Measurements from ENCODE around the gene LDLRAD4.

Gene LDLRAD4

GRCh38 chr18:13267431-13267873 is 48.9 kb downstream of the LDLRAD4 start:
- no peak overlapping the region for H3K4me3 ChIP-seq (replicated peaks in 1 of 2; ENCODE audit: low read depth in 2 of 2, low read length in 2 of 2)
- TF ChIP-seq, protein P1, sequence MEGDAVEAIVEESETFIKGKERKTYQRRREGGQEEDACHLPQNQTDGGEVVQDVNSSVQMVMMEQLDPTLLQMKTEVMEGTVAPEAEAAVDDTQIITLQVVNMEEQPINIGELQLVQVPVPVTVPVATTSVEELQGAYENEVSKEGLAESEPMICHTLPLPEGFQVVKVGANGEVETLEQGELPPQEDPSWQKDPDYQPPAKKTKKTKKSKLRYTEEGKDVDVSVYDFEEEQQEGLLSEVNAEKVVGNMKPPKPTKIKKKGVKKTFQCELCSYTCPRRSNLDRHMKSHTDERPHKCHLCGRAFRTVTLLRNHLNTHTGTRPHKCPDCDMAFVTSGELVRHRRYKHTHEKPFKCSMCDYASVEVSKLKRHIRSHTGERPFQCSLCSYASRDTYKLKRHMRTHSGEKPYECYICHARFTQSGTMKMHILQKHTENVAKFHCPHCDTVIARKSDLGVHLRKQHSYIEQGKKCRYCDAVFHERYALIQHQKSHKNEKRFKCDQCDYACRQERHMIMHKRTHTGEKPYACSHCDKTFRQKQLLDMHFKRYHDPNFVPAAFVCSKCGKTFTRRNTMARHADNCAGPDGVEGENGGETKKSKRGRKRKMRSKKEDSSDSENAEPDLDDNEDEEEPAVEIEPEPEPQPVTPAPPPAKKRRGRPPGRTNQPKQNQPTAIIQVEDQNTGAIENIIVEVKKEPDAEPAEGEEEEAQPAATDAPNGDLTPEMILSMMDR (IDR thresholded peaks at IDR 0.05; ENCODE audit: low read depth, low read length): no peak
- DNase-seq (ENCODE audit: low read depth in 2 of 2): no peak

- peak; percentile 2 to 39 for DNase-seq (ENCODE audit: low read depth in 2 of 2)
- no peak overlapping the region for H3K4me3 ChIP-seq (replicated peaks in 1 of 2; ENCODE audit: low read depth in 2 of 2, low read length in 2 of 2)
- TF ChIP-seq, protein P1 (IDR thresholded peaks at IDR 0.05; ENCODE audit: low read depth, low read length): no peak
Measured at GRCh38 chr18:13268158-13269012, 49.8 kb downstream of the LDLRAD4 start.

DNA sequence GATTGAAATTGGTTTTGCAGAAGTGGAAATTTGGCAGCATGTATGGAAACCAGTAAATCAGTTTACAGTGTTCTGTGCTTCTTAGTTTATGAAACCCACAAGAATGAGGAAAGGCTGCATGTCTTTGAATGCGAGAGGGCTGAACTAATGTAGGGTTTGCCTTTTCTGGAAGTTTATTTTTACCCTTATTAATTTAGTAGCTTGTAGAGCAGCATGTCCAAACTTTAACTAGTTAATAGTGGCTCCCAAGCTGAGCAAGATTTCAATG is 50.4 kb downstream of the LDLRAD4 start:
- TF ChIP-seq, protein P1 (IDR thresholded peaks at IDR 0.05; ENCODE audit: low read depth, low read length): no peak
- no peak overlapping the region for H3K4me3 ChIP-seq (replicated peaks in 1 of 2; ENCODE audit: low read depth in 2 of 2, low read length in 2 of 2)
- no peak for DNase-seq (ENCODE audit: low read depth in 2 of 2)

DNA sequence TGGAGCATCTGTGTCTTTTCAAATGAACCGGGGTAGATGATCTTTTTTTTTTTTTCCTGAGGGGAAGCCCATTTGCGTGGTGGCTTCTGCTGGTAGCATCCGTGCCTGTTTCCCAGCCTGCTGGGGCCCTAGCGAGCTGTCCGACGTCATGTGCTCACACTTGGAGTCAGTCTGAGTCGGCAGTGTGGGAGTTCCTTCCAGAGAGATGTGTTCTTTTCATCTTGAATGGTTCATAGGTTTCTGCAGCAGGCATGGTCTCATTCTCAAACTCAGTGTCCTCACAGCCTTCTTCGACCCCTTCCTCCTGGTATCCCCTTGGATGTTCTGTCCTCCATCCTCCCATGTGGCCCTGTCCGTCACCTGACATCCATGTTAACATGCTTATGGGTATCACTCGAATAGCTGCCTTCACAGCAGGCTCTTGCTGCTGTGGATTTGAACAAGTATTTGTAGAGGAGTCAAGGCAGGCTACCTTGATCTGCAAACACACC is 51.0 kb downstream of the LDLRAD4 start:
- H3K4me3 ChIP-seq (replicated peaks in 1 of 2; ENCODE audit: low read depth in 2 of 2, low read length in 2 of 2): no peak overlapping the region
- TF ChIP-seq, protein P1 (IDR thresholded peaks at IDR 0.05; ENCODE audit: low read depth, low read length): no peak
- DNase-seq (ENCODE audit: low read depth in 2 of 2): no peak

GRCh38 chr18:13270279-13270855 is 51.8 kb downstream of the LDLRAD4 start:
- no peak for DNase-seq (ENCODE audit: low read depth in 2 of 2)
- TF ChIP-seq, protein P1 (IDR thresholded peaks at IDR 0.05; ENCODE audit: low read depth, low read length): no peak
- no peak overlapping the region for H3K4me3 ChIP-seq (replicated peaks in 1 of 2; ENCODE audit: low read depth in 2 of 2, low read length in 2 of 2)

DNA sequence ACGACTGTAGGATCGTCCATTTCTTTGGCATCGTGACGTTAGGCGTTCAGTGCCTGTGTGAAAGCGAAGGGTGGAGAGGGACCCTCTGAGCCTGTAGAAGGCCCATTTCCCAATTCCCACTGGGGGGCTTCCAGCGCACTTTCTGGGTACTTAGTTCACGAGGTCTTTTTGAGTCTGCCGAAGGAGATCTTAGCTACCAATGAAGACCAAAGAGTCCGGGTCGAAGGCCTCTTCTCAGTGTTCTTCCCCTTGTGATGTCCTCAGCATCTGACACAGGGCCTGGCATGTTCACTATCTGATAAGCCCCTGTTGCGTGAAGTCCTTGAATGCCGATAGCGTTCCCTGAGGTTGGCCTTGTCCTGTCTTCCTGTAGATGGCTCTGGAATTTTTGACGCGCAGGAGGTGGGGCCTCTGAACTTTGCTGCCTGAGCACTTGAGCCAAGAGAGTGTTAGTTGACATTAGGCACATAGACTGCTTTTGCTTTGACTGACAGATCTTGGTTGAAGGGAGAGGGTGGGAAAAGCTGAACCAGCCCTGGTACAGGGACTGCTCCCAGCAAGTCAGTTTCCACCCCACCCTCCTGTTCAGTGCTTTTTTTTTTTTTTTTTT is 52.8 kb downstream of the LDLRAD4 start:
- TF ChIP-seq, protein P1 (IDR thresholded peaks at IDR 0.05; ENCODE audit: low read depth, low read length): no peak
- no peak overlapping the region for H3K4me3 ChIP-seq (replicated peaks in 1 of 2; ENCODE audit: low read depth in 2 of 2, low read length in 2 of 2)
- DNase-seq (ENCODE audit: low read depth in 2 of 2): peak in 1 of 2 donors; percentile 26
